Superior temporal gyrus (tissue), 1 donor: ENCODE data around the gene DNAH2.
"Not testable (repeated sequence)": the region's sequence is repeated elsewhere in the genome, so short reads cannot be mapped to it uniquely, and the experiment has no call there.

ENCODE experiments used
- DNase-seq: peaks from one replicate; pipeline ENCODE4 v3.0.0-alpha.2; 2016; ENCODE audit errors: extremely low spot score

Gene DNAH2

GRCh38 chr17:7775051-7775450, 57.5 kb downstream of the DNAH2 start:
- no peak for DNase-seq

GRCh38 chr17:7777017-7777416, 59.5 kb downstream of the DNAH2 start:
- DNase-seq, result no peak

- DNase-seq, result no peak
Observed at GRCh38 chr17:7780736-7781135, 63.2 kb downstream of the DNAH2 start.

GRCh38 chr17:7781429-7781828, 63.9 kb downstream of the DNAH2 start:
- no peak for DNase-seq

- no peak for DNase-seq
Observed at GRCh38 chr17:7782240-7782639, 64.7 kb downstream of the DNAH2 start.

- no peak for DNase-seq
Observed at GRCh38 chr17:7786866-7787265, 69.3 kb downstream of the DNAH2 start.

GRCh38 chr17:7789131-7789530, 71.6 kb downstream of the DNAH2 start:
- DNase-seq, result no peak

GRCh38 chr17:7790150-7790549, 72.6 kb downstream of the DNAH2 start:
- DNase-seq, result no peak

- no peak for DNase-seq
Observed at GRCh38 chr17:7792611-7793010, 75.1 kb downstream of the DNAH2 start.

GRCh38 chr17:7794075-7794663, 76.6 kb downstream of the DNAH2 start:
- no peak for DNase-seq

- no peak for DNase-seq
Observed at GRCh38 chr17:7797976-7798375, 80.4 kb downstream of the DNAH2 start.

- no peak for DNase-seq
Observed at GRCh38 chr17:7798839-7799238, 81.3 kb downstream of the DNAH2 start.

- no peak for DNase-seq
Observed at GRCh38 chr17:7803981-7804380, 86.4 kb downstream of the DNAH2 start.

GRCh38 chr17:7806587-7806986, 89.0 kb downstream of the DNAH2 start:
- no peak for DNase-seq

- no peak for DNase-seq
Observed at GRCh38 chr17:7807206-7807605, 89.7 kb downstream of the DNAH2 start.

GRCh38 chr17:7809086-7809790, 91.7 kb downstream of the DNAH2 start:
- no peak for DNase-seq

GRCh38 chr17:7809791-7810343, 92.3 kb downstream of the DNAH2 start:
- DNase-seq, result not testable (repeated sequence)

GRCh38 chr17:7811251-7811650, 93.7 kb downstream of the DNAH2 start:
- no peak for DNase-seq

- no peak for DNase-seq
Observed at GRCh38 chr17:7814969-7815368, 97.4 kb downstream of the DNAH2 start.

- DNase-seq, result no peak
Observed at GRCh38 chr17:7816926-7817642, 99.5 kb downstream of the DNAH2 start.

- DNase-seq, result no peak
Observed at GRCh38 chr17:7817643-7817964, 100.1 kb downstream of the DNAH2 start.

GRCh38 chr17:7818026-7818425, 100.5 kb downstream of the DNAH2 start:
- DNase-seq, result no peak
